A549 (cell line): ENCODE data around the gene HGF. TPM values are rescaled to one million over a fixed set of nuclear protein-coding genes. Genes with fewer than 3 reads are reported as not detected.
"Not testable (repeated sequence)": the region's sequence is repeated elsewhere in the genome, so short reads cannot be mapped to it uniquely, and the experiment has no call there.

ENCODE experiments used
- ATAC-seq, 2 experiments: fragments of 200-7000 bp in 1 of 2; fragments of >200 bp in 1 of 2; cut with Nextera tagmentation in 1 of 2; cut with Tn5 transposase in 1 of 2; 3 replicates each; pipeline versions ENCODE4 v1.8.0 to v1.9.1; 2018 to 2020; ENCODE audit warnings: mild to moderate bottlenecking in 1 of 2, moderate library complexity in 1 of 2
- CTCF ChIA-PET: fragments of 300-600 bp; sonication (Branson Sonifier 250); formaldehyde crosslinking; extraction: SDS; loops from one replicate; lab custom pipeline; 2021; ENCODE audit warnings: antibody characterized with exemption, inconsistent platforms; lab: Yijun Ruan, JAX
- POLR2A ChIA-PET: fragments of 350-600 bp; formaldehyde crosslinking; extraction: SDS; loops from one replicate; lab custom pipeline; 2021; ENCODE audit warnings: antibody characterized with exemption, inconsistent platforms; lab: Yijun Ruan, JAX
- DNase-seq, 2 experiments: peaks; one replicate each; pipeline versions ENCODE4 v3.0.0 to v3.0.0-alpha.2; 2011 to 2016; ENCODE audit warnings: low read depth in 1 of 2, low spot score in 1 of 2
- FAIRE-seq: peaks from 2 replicates; lab custom pipeline; 2011; peaks lifted over from hg19 to GRCh38; lab: Jason Lieb, UNC
- H3K27ac ChIP-seq, 2 experiments: fragments of >200 bp; sonication (Bioruptor Twin); formaldehyde crosslinking; 3 replicates each; pipeline ENCODE4 v1.5.1; 2016 to 2017
- H3K4me1 ChIP-seq: fragments of >200 bp; sonication (Bioruptor Twin); formaldehyde crosslinking; 3 replicates; pipeline ENCODE4 v1.6.1; 2016
- H3K4me2 ChIP-seq: fragments of >200 bp; sonication (Bioruptor Twin); formaldehyde crosslinking; 3 replicates; pipeline ENCODE4 v1.6.1; 2016
- H3K4me3 ChIP-seq: fragments of >200 bp; sonication (Bioruptor Twin); formaldehyde crosslinking; 3 replicates; pipeline ENCODE4 v1.5.1; 2016
- H3K9me3 ChIP-seq: fragments of >200 bp; sonication (Bioruptor Twin); formaldehyde crosslinking; 3 replicates; pipeline ENCODE4 v1.6.1; 2016
- CBX8 ChIP-seq: fragments of 200-600 bp; sonication (generic); IDR thresholded peaks from 2 replicates; pipeline ENCODE4 v1.6.1; 2016
- EP300 ChIP-seq, 2 experiments: fragments of >200 bp; sonication (Bioruptor Twin); formaldehyde crosslinking; IDR thresholded peaks; 2 replicates in 1 of 2; 3 replicates in 1 of 2; pipeline ENCODE4 v1.6.1; 2016 to 2017
- FOSB ChIP-seq: fragments of 250-450 bp; sonication (Bioruptor Pico); IDR thresholded peaks from 2 replicates; pipeline ENCODE4 v1.5.0; 2020; ENCODE audit warnings: mild to moderate bottlenecking, moderate library complexity
- FOSL2 ChIP-seq, 2 experiments: fragments of 450-650 bp in 1 of 2; fragments of >200 bp in 1 of 2; sonication (Bioruptor Twin) in 1 of 2; formaldehyde crosslinking; IDR thresholded peaks; 2 replicates each; pipeline versions ENCODE4 v1.5.0 to v1.6.1; 2016 to 2020; ENCODE audit warnings: mild to moderate bottlenecking in 1 of 2, moderate library complexity in 1 of 2
- HES2 ChIP-seq: fragments of >200 bp; sonication (Bioruptor Twin); formaldehyde crosslinking; IDR thresholded peaks from 2 replicates; pipeline ENCODE4 v1.6.1; 2016
- HMGXB4 ChIP-seq: fragments of 250-450 bp; sonication (Bioruptor Pico); IDR thresholded peaks from 2 replicates; pipeline ENCODE4 v1.5.0; 2021; ENCODE audit warnings: mild to moderate bottlenecking, moderate library complexity, borderline replicate concordance
- HOXB13 ChIP-seq: fragments of 250-450 bp; sonication (Bioruptor Pico); IDR thresholded peaks from 2 replicates; pipeline ENCODE4 v1.5.0; 2020; ENCODE audit warnings: low read depth, mild to moderate bottlenecking, moderate library complexity
- JUN ChIP-seq, 2 experiments: fragments of >200 bp; sonication (Bioruptor Twin); formaldehyde crosslinking; IDR thresholded peaks; 2 replicates in 1 of 2; 3 replicates in 1 of 2; pipeline ENCODE4 v1.6.1; 2016 to 2017
- NR3C1 ChIP-seq: fragments of >200 bp; sonication (Bioruptor Twin); formaldehyde crosslinking; IDR thresholded peaks from 3 replicates; pipeline ENCODE4 v1.6.1; 2017
- PHF8 ChIP-seq: fragments of 200-600 bp; sonication (generic); IDR thresholded peaks from 2 replicates; pipeline ENCODE4 v1.6.1; 2016; ENCODE audit warnings: low read depth, mild to moderate bottlenecking, antibody characterized with exemption, moderate library complexity, borderline replicate concordance
- POLR2A ChIP-seq: IDR thresholded peaks from 2 replicates; pipeline ENCODE4 v1.6.1; 2012; ENCODE audit warnings: mild to moderate bottlenecking, low read length
- RCOR1 ChIP-seq: fragments of 150-350 bp; IDR thresholded peaks from 2 replicates; pipeline ENCODE4 v1.6.1; 2014; ENCODE audit warnings: antibody characterized with exemption, low read length, low read depth
- RNF2 ChIP-seq: fragments of 200-600 bp; sonication (generic); IDR thresholded peaks from 2 replicates; pipeline ENCODE4 v1.6.1; 2016; ENCODE audit warnings: low read depth, mild to moderate bottlenecking, antibody characterized with exemption, moderate library complexity, borderline replicate concordance
- SREBF2 ChIP-seq: fragments of 450-650 bp; IDR thresholded peaks from 2 replicates; pipeline ENCODE4 v1.6.1; 2014; ENCODE audit warnings: mild to moderate bottlenecking, moderate library complexity
- ZC3H11A ChIP-seq: fragments of 450-650 bp; IDR thresholded peaks from 2 replicates; pipeline ENCODE4 v1.6.1; 2014; ENCODE audit warnings: antibody characterized with exemption, mild to moderate bottlenecking
- WGBS: methylation state at CpG from one replicate; pipeline ENCODE4 v1.1.6; 2017; ENCODE audit errors: missing lambda C conversion rate; 5-methylcytosine and 5-hydroxymethylcytosine counted together
- polyA plus RNA-seq, 4 experiments: library from polyadenylated mRNA; depleted of rRNA in 3 of 4; stranded (reverse); fragments of >200 nt; fragmentation: RNase III in 1 of 4; extraction: RNeasy Plus Mini Kit Qiagen cat#74134 plus additional on column Dnase treatment in 1 of 4; gene quantifications; 2 replicates in 3 of 4; 3 replicates in 1 of 4; pipeline ENCODE4 v1.2.3, GENCODE V29; 2011 to 2017
- TF ChIP-seq, protein P1 (sequence below): fragments of 250-450 bp; sonication (Bioruptor Pico); IDR thresholded peaks from 2 replicates; pipeline ENCODE4 v1.5.0; 2020; ENCODE audit warnings: low read depth, mild to moderate bottlenecking, moderate library complexity
- TF ChIP-seq, protein P2 (sequence below): IDR thresholded peaks from 2 replicates; pipeline ENCODE4 v1.6.1; 2012
- TF ChIP-seq, protein P3 (sequence below): fragments of >200 bp; sonication (Bioruptor Twin); formaldehyde crosslinking; IDR thresholded peaks from 3 replicates; pipeline ENCODE4 v1.5.1; 2016
- TF ChIP-seq, protein P4 (sequence below): fragments of 200-600 bp; sonication (generic); IDR thresholded peaks from 2 replicates; pipeline ENCODE4 v1.6.1; 2016; ENCODE audit warnings: antibody characterized with exemption, mild to moderate bottlenecking, moderate library complexity

The HGF gene
- polyA plus RNA-seq, 2 of the 4 experiments (the other 2 are of a cell fraction): 0.06 to 0.31 TPM

DNA sequence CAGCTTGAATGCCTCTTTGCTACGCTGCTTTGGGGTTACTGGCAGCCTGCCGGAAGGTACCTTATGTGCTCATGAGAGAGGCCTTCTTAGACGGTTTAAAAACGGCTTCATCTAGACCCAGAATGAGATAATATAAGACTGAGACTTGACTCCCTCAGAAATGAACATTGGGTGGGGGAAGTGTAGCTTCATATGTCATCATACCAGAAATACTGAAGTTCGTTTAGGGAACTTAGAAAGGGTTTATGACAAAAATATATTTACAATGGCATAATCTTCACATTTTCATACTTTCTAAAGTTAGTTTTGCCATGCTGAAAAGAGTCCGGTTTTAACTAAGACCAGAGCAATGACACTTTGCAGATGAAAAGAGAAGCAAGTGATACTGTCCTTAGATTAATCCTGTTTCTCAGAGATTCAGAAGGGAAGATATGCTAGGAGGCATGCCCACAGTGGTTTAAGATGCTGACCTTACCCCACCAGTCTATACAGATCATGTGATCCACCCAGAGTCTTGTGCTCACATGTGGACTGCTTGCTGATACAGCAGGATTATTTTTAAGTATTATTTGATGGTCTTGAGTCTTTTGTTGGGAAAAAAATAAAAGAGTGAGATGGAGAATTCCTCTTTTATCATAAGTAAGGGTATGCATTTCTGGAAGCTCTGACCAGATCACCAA, 40.8 kb upstream of the HGF start:
- no peak overlapping the region for H3K4me3 ChIP-seq
- no peak overlapping the region for H3K4me2 ChIP-seq
- CTCF ChIA-PET: interaction anchor here (0.9 kb wide), 1 partner anchor 9 kb away, joined by 3 read pairs; no protein-coding TSS in a partner anchor
- WGBS: 73% methylated on average over 6 of the region's 6 CpGs
- no peak overlapping the region for H3K27ac ChIP-seq
- no peak for DNase-seq
- FAIRE-seq: no peak
- TF ChIP-seq FOSL2 (IDR thresholded peaks at IDR 0.05) (no peak), FOSL2 (CRISPR knock-in tag; IDR thresholded peaks at IDR 0.05) (no peak), RNF2 (no peak), NR3C1 (no peak), HOXB13 (CRISPR knock-in tag) (no peak), HMGXB4 (CRISPR knock-in tag) (no peak), RCOR1 (no peak), ZC3H11A (no peak), CBX8 (no peak)
- TF ChIP-seq, protein P1, sequence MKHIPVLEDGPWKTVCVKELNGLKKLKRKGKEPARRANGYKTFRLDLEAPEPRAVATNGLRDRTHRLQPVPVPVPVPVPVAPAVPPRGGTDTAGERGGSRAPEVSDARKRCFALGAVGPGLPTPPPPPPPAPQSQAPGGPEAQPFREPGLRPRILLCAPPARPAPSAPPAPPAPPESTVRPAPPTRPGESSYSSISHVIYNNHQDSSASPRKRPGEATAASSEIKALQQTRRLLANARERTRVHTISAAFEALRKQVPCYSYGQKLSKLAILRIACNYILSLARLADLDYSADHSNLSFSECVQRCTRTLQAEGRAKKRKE (CRISPR knock-in tag): no peak
- TF ChIP-seq, all 56 proteins: peak for 0
- POLR2A ChIA-PET: no interaction called here
- Histone ChIP-seq H3K4me1 (no peaks in the 10 kb centered on the region), H3K9me3 (no peaks in the 10 kb centered on the region)
- ATAC-seq: no peak

- POLR2A ChIA-PET, H3K9me3 ChIP-seq, H3K4me2 ChIP-seq, H3K4me3 ChIP-seq, DNase-seq, H3K27ac ChIP-seq, H3K4me1 ChIP-seq, FAIRE-seq, ATAC-seq: not testable (repeated sequence)
- CTCF ChIA-PET: interaction anchor here (0.8 kb wide), 1 partner anchor 11 kb away, joined by 3 read pairs; no protein-coding TSS in a partner anchor
These were observed 38.5 kb upstream of the HGF start for GRCh38 chr7:81808310-81808709.

- ChIA-PET CTCF (no interaction called here), POLR2A (no interaction called here)
- DNase-seq (no peak), ATAC-seq (no peak), FAIRE-seq (no peak)
- WGBS: 46% methylated on average over 5 of the region's 5 CpGs
- H3K4me2 ChIP-seq: no peak overlapping the region
- H3K27ac ChIP-seq: no peak overlapping the region
- no peak overlapping the region for H3K4me3 ChIP-seq
- no peaks in the 10 kb centered on the region for H3K4me1 ChIP-seq
- no peak for TF ChIP-seq PHF8
- TF ChIP-seq, all 56 proteins: peak for 0
- no peaks in the 10 kb centered on the region for H3K9me3 ChIP-seq
These were observed 33.4 kb upstream of the HGF start for GRCh38 chr7:81803267-81803666.

- ChIA-PET CTCF (interaction anchor here (0.9 kb wide), 1 partner anchor 9 kb away, joined by 3 read pairs; no protein-coding TSS in a partner anchor), POLR2A (no interaction called here)
- FAIRE-seq (no peak), ATAC-seq (no peak), DNase-seq (no peak)
- Histone ChIP-seq H3K9me3 (no peaks in the 10 kb centered on the region), H3K4me3 (no peak overlapping the region), H3K4me2 (no peak overlapping the region), H3K27ac (no peak overlapping the region), H3K4me1 (no peaks in the 10 kb centered on the region)
- 54% methylated on average over 1 of the region's 1 CpG for WGBS
- TF ChIP-seq, protein P2, sequence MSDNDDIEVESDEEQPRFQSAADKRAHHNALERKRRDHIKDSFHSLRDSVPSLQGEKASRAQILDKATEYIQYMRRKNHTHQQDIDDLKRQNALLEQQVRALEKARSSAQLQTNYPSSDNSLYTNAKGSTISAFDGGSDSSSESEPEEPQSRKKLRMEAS: no peak
- TF ChIP-seq SREBF2 (no peak), NR3C1 (no peak), PHF8 (no peak), HES2 (no peak), FOSB (CRISPR knock-in tag) (no peak), JUN (IDR thresholded peaks at IDR 0.05) (no peak), POLR2A (no peak), EP300 (IDR thresholded peaks at IDR 0.05) (no peak)
- TF ChIP-seq, protein P1 (CRISPR knock-in tag): no peak
- TF ChIP-seq, protein P3, sequence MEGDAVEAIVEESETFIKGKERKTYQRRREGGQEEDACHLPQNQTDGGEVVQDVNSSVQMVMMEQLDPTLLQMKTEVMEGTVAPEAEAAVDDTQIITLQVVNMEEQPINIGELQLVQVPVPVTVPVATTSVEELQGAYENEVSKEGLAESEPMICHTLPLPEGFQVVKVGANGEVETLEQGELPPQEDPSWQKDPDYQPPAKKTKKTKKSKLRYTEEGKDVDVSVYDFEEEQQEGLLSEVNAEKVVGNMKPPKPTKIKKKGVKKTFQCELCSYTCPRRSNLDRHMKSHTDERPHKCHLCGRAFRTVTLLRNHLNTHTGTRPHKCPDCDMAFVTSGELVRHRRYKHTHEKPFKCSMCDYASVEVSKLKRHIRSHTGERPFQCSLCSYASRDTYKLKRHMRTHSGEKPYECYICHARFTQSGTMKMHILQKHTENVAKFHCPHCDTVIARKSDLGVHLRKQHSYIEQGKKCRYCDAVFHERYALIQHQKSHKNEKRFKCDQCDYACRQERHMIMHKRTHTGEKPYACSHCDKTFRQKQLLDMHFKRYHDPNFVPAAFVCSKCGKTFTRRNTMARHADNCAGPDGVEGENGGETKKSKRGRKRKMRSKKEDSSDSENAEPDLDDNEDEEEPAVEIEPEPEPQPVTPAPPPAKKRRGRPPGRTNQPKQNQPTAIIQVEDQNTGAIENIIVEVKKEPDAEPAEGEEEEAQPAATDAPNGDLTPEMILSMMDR: no peak
- TF ChIP-seq, protein P4, sequence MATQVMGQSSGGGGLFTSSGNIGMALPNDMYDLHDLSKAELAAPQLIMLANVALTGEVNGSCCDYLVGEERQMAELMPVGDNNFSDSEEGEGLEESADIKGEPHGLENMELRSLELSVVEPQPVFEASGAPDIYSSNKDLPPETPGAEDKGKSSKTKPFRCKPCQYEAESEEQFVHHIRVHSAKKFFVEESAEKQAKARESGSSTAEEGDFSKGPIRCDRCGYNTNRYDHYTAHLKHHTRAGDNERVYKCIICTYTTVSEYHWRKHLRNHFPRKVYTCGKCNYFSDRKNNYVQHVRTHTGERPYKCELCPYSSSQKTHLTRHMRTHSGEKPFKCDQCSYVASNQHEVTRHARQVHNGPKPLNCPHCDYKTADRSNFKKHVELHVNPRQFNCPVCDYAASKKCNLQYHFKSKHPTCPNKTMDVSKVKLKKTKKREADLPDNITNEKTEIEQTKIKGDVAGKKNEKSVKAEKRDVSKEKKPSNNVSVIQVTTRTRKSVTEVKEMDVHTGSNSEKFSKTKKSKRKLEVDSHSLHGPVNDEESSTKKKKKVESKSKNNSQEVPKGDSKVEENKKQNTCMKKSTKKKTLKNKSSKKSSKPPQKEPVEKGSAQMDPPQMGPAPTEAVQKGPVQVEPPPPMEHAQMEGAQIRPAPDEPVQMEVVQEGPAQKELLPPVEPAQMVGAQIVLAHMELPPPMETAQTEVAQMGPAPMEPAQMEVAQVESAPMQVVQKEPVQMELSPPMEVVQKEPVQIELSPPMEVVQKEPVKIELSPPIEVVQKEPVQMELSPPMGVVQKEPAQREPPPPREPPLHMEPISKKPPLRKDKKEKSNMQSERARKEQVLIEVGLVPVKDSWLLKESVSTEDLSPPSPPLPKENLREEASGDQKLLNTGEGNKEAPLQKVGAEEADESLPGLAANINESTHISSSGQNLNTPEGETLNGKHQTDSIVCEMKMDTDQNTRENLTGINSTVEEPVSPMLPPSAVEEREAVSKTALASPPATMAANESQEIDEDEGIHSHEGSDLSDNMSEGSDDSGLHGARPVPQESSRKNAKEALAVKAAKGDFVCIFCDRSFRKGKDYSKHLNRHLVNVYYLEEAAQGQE: no peak
These were observed 32.4 kb upstream of the HGF start for GRCh38 chr7:81802251-81802650.
